Lower leg skin (tissue), 3 donors: ENCODE results near the gene LCLAT1.

Experiments used
- CTCF ChIP-seq, 3 donors: fragments of 450-650 bp; IDR thresholded peaks; one replicate each; pipeline ENCODE4 v1.5.1; 2016; ENCODE audit warnings: antibody characterized with exemption in 3 of 3, mild to moderate bottlenecking in 3 of 3, moderate library complexity in 2 of 3
- POLR2A ChIP-seq, 2 donors: fragments of 450-650 bp; IDR thresholded peaks; one replicate each; pipeline ENCODE4 v1.6.1; 2016 to 2017; ENCODE audit warnings: antibody characterized with exemption in 2 of 2, mild to moderate bottlenecking in 1 of 2, moderate library complexity in 1 of 2

- no peak for TF ChIP-seq POLR2A (IDR thresholded peaks at IDR 0.05)
- TF ChIP-seq CTCF (IDR thresholded peaks at IDR 0.05): no peak
Measured at GRCh38 chr2:30491225-30491624, 44.2 kb downstream of the LCLAT1 start.
